Right atrium auricular region (tissue), 2 donors: ENCODE data around the gene CGB3. TPM values are rescaled to one million over a fixed set of nuclear protein-coding genes. Genes with fewer than 3 reads are reported as not detected.
"Not testable (repeated sequence)": the region's sequence is repeated elsewhere in the genome, so short reads cannot be mapped to it uniquely, and the experiment has no call there.

ENCODE experiments used
- DNase-seq: peaks from one replicate; pipeline ENCODE4 v3.0.0-alpha.2; 2019; ENCODE audit warnings: low spot score
- H3K27ac ChIP-seq, 2 donors: fragments of 200-600 bp; sonication (generic); 1 replicate in 1 of 2; 2 replicates in 1 of 2; pipeline ENCODE4 v1.5.1; 2016 to 2019
- H3K27me3 ChIP-seq, 2 donors: fragments of 200-600 bp; sonication (generic); one replicate each; pipeline versions ENCODE4 v1.5.1 to v1.6.0; 2017 to 2019
- H3K36me3 ChIP-seq: fragments of 200-600 bp; sonication (generic); one replicate; pipeline ENCODE4 v1.5.1; 2016
- H3K4me1 ChIP-seq, 2 donors: fragments of 200-600 bp; sonication (generic); one replicate each; pipeline versions ENCODE4 v1.5.1 to v1.6.0; 2017 to 2019
- H3K4me3 ChIP-seq, 2 donors: fragments of 200-600 bp; sonication (generic); 1 replicate in 1 of 2; 2 replicates in 1 of 2; pipeline ENCODE4 v1.5.1; 2017 to 2019; ENCODE audit warnings: mild to moderate bottlenecking in 1 of 2, moderate library complexity in 1 of 2
- H3K9me3 ChIP-seq, 2 donors: fragments of 200-600 bp; sonication (generic); one replicate each; pipeline ENCODE4 v1.5.1; 2019
- CTCF ChIP-seq, 2 donors: fragments of 200-600 bp; sonication (generic); IDR thresholded peaks; one replicate each; pipeline ENCODE4 v1.5.1; 2019; ENCODE audit warnings: antibody characterized with exemption in 2 of 2
- total RNA-seq, 2 donors: library from RNA; depleted of rRNA; stranded (reverse); fragments of >200 nt; gene quantifications; one replicate each; pipeline ENCODE4 v1.1.0, GENCODE V29; 2016

The CGB3 gene
- total RNA-seq, 2 donors from 2014 or later, result not detected

- Histone ChIP-seq H3K27ac (no peak overlapping the region), H3K4me1 (peaks cover 0 to 19% of the 10 kb centered on the region in 2 donors), H3K27me3 (no peaks in the 10 kb centered on the region), H3K9me3 (no peaks in the 10 kb centered on the region), H3K4me3 (no peak overlapping the region), H3K36me3 (no peaks in the 10 kb centered on the region)
- DNase-seq, result no peak
- no peak for TF ChIP-seq CTCF (IDR thresholded peaks at IDR 0.05)
These were observed 34.4 kb upstream of the CGB3 start for GRCh38 chr19:49058562-49058961.

- Histone ChIP-seq H3K27ac (peak within 1 kb of the TSS in 1 of 2 donors; percentile 35), H3K36me3 (no peaks in the 10 kb centered on the region), H3K4me1 (peaks cover 0 to 19% of the 10 kb centered on the region in 2 donors), H3K27me3 (no peaks in the 10 kb centered on the region), H3K4me3 (peak within 1 kb of the TSS; percentile 38 to 51), H3K9me3 (no peaks in the 10 kb centered on the region)
- no peak for TF ChIP-seq CTCF (IDR thresholded peaks at IDR 0.05)
- peak; percentile 63 for DNase-seq
These were observed 33.6 kb upstream of the CGB3 start, which contains the start of gene CGB7 for GRCh38 chr19:49057636-49058234. Gene CGB7 (minus strand): TSS chr19:49057749. CDS start chr19:49055375, 2,374 bp downstream.

- H3K9me3 ChIP-seq, H3K36me3 ChIP-seq, H3K27me3 ChIP-seq, DNase-seq: not testable (repeated sequence)
- Histone ChIP-seq H3K4me1 (peaks cover 0 to 19% of the 10 kb centered on the region in 2 donors), H3K27ac (peak overlapping the region in 1 of 2 donors; percentile 35), H3K4me3 (peak overlapping the region; percentile 38 to 51)
These were observed 32.9 kb upstream of the CGB3 start for GRCh38 chr19:49056902-49057596.

GRCh38 chr19:49056101-49056901 is 32.2 kb upstream of the CGB3 start:
- Histone ChIP-seq H3K4me3 (peak overlapping the region; percentile 38 to 51), H3K4me1 (peaks cover 0 to 19% of the 10 kb centered on the region in 2 donors), H3K27ac (peak overlapping the region in 1 of 2 donors; percentile 35), H3K36me3 (no peaks in the 10 kb centered on the region), H3K27me3 (no peaks in the 10 kb centered on the region), H3K9me3 (no peaks in the 10 kb centered on the region)
- peak; percentile 26 to 68 for TF ChIP-seq CTCF (IDR thresholded peaks at IDR 0.05)
- DNase-seq, result no peak

- H3K27me3 ChIP-seq, H3K4me3 ChIP-seq, DNase-seq, H3K9me3 ChIP-seq, H3K27ac ChIP-seq, H3K36me3 ChIP-seq, H3K4me1 ChIP-seq: not testable (repeated sequence)
These were observed 26.4 kb upstream of the CGB3 start for GRCh38 chr19:49050376-49051033.

- DNase-seq, H3K27me3 ChIP-seq, H3K9me3 ChIP-seq, H3K4me1 ChIP-seq, H3K4me3 ChIP-seq, H3K36me3 ChIP-seq, H3K27ac ChIP-seq: not testable (repeated sequence)
These were observed 25.7 kb upstream of the CGB3 start for GRCh38 chr19:49049834-49050233.

- not testable (repeated sequence) for DNase-seq, H3K27ac ChIP-seq
These were observed 24.9 kb upstream of the CGB3 start, which contains the start of gene CGB8 for GRCh38 chr19:49049011-49049410. Gene CGB8 (minus strand): TSS chr19:49049111. CDS start chr19:49048739, 372 bp downstream.

GRCh38 chr19:49043548-49043947 is 19.4 kb upstream of the CGB3 start, which contains the start of gene CGB5:
Gene CGB5 (plus strand): TSS chr19:49043848. CDS start chr19:49044210, 362 bp downstream.
- H3K4me3 ChIP-seq, H3K4me1 ChIP-seq, H3K27me3 ChIP-seq, H3K27ac ChIP-seq, H3K36me3 ChIP-seq, H3K9me3 ChIP-seq, DNase-seq: not testable (repeated sequence)

More at GRCh38 chr19:49049011-49049410, 24.9 kb upstream of the CGB3 start, which contains the start of gene CGB8:
- not testable (repeated sequence) for H3K4me1 ChIP-seq, H3K36me3 ChIP-seq, H3K27me3 ChIP-seq, H3K9me3 ChIP-seq, H3K4me3 ChIP-seq

GRCh38 chr19:49042666-49043065 is 18.5 kb upstream of the CGB3 start:
- H3K27ac ChIP-seq, H3K9me3 ChIP-seq, H3K36me3 ChIP-seq, H3K4me1 ChIP-seq, H3K27me3 ChIP-seq, H3K4me3 ChIP-seq, DNase-seq: not testable (repeated sequence)
